ENCODE results near the gene KLRD1. TPM values are rescaled to one million over a fixed set of nuclear protein-coding genes. Genes with fewer than 3 reads are reported as not detected.
"Not testable (repeated sequence)": the region's sequence is repeated elsewhere in the genome, so short reads cannot be mapped to it uniquely, and the experiment has no call there.

KLRD1 gene
- total RNA-seq, 1 donor from 2014 or later, result 3.5 TPM

DNA sequence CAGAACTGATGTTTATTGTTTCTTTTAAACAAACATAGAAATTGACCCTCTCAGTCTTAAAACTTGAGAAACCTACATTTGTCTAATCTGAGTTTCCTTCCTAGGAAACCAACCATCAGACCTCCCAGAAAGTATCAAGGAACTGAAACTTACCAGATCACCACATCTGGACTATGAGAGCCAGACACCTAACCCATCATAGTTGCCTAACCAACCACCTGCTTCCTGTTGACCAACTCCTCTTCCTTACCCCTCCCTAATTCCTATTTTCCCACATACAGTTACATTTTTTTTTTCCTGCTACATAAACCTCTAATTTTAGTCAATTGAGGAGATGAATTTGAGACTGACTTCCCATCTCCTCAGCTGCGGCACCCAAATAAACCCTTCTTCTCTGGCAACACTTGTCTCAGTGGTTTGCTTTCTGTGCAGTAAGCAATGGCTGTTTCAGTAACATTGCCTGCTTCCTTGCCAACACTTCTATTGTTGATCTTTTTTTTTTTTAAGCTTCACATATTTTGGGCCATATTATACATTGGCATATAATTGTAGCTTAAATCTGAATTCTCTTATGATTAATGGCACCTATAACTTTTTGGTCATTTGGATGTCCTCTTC lies 34.3 kb downstream of the KLRD1 start:
- Mint-ChIP-seq H3K27ac (no peak overlapping the region), H3K4me3 (ENCODE audit: low read depth) (no peak overlapping the region)
- intact Hi-C loops (cut with micrococcal nuclease), result no loop called here

DNA sequence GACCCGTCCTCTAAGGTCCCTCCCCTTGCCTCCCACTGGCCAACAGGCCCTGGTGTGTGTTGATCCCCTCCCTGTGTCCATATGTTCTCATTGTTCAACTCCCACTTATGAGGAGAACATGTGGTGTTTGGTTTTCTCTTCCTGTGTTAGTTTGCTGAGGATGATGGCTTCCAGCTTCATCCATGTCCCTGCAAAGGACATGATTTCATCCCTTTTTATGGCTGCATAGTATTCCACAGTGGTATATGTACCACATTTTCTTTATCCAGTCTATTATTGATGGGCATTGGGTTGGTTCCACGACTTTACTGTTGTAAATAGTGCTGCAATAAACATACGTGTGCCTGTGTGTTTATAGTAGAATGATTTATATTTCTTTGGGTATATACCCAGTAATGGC lies 43.8 kb downstream of the KLRD1 start:
- peaks cover 20% of the 10 kb centered on the region for H3K27me3 Mint-ChIP-seq (ENCODE audit: low read depth)
- intact Hi-C loops (cut with micrococcal nuclease); H3K9me3 Mint-ChIP-seq; H3K4me1 Mint-ChIP-seq (ENCODE audit: low read depth); H3K36me3 Mint-ChIP-seq (ENCODE audit: low read depth); DNase-seq (ENCODE audit: low spot score); H3K4me3 Mint-ChIP-seq (ENCODE audit: low read depth); H3K27ac Mint-ChIP-seq: not testable (repeated sequence)

More for the DNA sequence above, 34.3 kb downstream of the KLRD1 start:
- Mint-ChIP-seq H3K9me3 (peaks cover 11% of the 10 kb centered on the region), H3K27me3 (ENCODE audit: low read depth) (peaks cover 10% of the 10 kb centered on the region), H3K4me1 (ENCODE audit: low read depth) (peaks cover 6% of the 10 kb centered on the region), H3K36me3 (ENCODE audit: low read depth) (no peaks in the 10 kb centered on the region)
- no peak for DNase-seq (ENCODE audit: low spot score)

DNA sequence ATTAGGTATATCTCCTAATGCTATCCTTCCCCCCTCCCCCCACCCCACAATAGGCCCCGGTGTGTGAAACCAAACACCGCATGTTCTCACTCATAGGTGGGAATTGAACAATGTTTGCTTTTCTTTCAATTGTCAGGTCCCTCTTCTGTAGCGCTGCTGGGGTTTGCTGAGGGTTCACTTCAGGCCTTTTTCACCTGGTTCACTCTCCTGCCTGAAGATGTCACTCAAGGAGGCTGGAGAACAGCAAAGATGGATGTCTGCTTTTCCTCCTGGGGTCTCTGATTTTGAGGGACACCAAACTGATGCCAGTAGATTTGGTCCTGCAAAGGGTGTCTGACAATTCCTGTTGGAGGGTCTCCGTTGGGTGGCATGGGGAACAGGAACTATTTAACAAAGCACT lies 46.4 kb downstream of the KLRD1 start:
- no peak overlapping the region for H3K27ac Mint-ChIP-seq
- peaks cover 23% of the 10 kb centered on the region for H3K27me3 Mint-ChIP-seq (ENCODE audit: low read depth)
- peaks cover 9% of the 10 kb centered on the region for H3K9me3 Mint-ChIP-seq
- H3K36me3 Mint-ChIP-seq (ENCODE audit: low read depth), result no peaks in the 10 kb centered on the region
- intact Hi-C loops (cut with micrococcal nuclease), result no loop called here
- no peak overlapping the region for H3K4me3 Mint-ChIP-seq (ENCODE audit: low read depth)
- H3K4me1 Mint-ChIP-seq (ENCODE audit: low read depth), result no peaks in the 10 kb centered on the region
- DNase-seq (ENCODE audit: low spot score), result no peak

DNA sequence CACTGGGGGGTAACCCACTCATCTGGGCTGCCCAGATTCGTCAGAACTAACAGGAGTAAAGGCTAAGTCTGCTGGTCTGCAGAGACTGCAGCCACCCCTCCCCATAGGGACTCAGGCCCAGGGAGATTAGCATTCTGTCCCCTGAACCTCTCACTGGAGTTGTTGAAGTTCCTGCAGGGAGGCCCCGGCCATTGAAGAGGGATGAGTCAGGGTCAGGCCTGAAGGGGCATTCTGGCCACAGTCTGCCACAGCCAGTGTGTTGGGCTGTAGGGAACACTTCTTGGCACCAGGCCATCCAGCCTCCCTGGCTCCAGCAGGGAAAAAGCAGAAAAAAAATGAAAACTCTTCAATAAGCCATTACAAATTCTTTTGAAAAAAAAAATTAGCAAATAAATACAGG lies 46.8 kb downstream of the KLRD1 start:
- H3K27me3 Mint-ChIP-seq (ENCODE audit: low read depth), result peaks cover 23% of the 10 kb centered on the region
- no peak overlapping the region for H3K27ac Mint-ChIP-seq
- no peak for DNase-seq (ENCODE audit: low spot score)
- peaks cover 9% of the 10 kb centered on the region for H3K9me3 Mint-ChIP-seq
- H3K4me3 Mint-ChIP-seq (ENCODE audit: low read depth), result no peak overlapping the region
- H3K36me3 Mint-ChIP-seq (ENCODE audit: low read depth), result no peaks in the 10 kb centered on the region
- intact Hi-C loops (cut with micrococcal nuclease), result no loop called here
- no peaks in the 10 kb centered on the region for H3K4me1 Mint-ChIP-seq (ENCODE audit: low read depth)

DNA sequence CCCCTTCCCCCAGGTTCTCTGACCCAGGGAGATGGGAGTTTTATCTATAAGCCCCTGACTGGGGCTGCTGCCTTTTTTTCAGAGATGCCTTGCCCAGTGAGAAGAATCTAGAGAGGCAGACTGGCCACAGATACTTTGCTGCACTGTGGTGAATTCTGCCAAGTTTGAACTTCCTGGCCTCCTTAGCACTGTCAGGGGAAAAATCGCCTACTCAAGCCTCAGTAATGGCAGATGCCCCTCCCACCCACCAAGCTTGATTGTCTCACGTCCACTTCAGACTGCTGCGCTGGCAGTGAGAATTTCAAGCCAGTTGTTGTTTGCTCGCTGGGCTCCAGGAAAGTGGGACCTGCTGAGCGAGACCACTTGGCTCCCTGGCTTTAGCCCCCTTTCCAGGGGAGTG lies 50.5 kb downstream of the KLRD1 start:
- H3K4me3 Mint-ChIP-seq (ENCODE audit: low read depth), result no peak overlapping the region
- H3K36me3 Mint-ChIP-seq (ENCODE audit: low read depth), result no peaks in the 10 kb centered on the region
- H3K27ac Mint-ChIP-seq, result no peak overlapping the region
- peaks cover 30% of the 10 kb centered on the region for H3K27me3 Mint-ChIP-seq (ENCODE audit: low read depth)
- peaks cover 8% of the 10 kb centered on the region for H3K4me1 Mint-ChIP-seq (ENCODE audit: low read depth)
- intact Hi-C loops (cut with micrococcal nuclease), result no loop called here
- no peaks in the 10 kb centered on the region for H3K9me3 Mint-ChIP-seq
- DNase-seq (ENCODE audit: low spot score), result no peak

DNA sequence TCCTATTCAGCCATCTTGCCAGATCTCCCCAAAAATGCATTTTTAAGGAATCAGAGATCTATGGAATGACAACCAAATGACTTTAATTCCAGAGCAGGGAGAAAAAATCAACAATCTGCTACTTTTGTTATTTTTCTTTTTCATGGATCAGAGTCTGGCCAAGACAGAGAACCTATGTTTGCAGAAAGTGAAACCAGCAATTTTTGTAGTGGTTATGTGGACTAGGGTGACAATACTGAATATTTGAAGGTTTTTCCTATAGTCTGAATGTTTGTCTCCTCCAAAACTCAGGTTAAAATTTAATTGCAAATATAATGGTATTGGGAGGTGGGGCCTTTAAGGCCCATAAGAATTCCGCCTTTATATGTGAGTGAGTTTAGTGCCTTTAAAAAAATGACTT lies 51.3 kb downstream of the KLRD1 start:
- H3K36me3 Mint-ChIP-seq (ENCODE audit: low read depth), result no peaks in the 10 kb centered on the region
- H3K4me1 Mint-ChIP-seq (ENCODE audit: low read depth), result peaks cover 8% of the 10 kb centered on the region
- no peak for DNase-seq (ENCODE audit: low spot score)
- intact Hi-C loops (cut with micrococcal nuclease), result no loop called here
- no peak overlapping the region for H3K4me3 Mint-ChIP-seq (ENCODE audit: low read depth)
- no peaks in the 10 kb centered on the region for H3K9me3 Mint-ChIP-seq
- H3K27me3 Mint-ChIP-seq (ENCODE audit: low read depth), result peaks cover 30% of the 10 kb centered on the region
- no peak overlapping the region for H3K27ac Mint-ChIP-seq

DNA sequence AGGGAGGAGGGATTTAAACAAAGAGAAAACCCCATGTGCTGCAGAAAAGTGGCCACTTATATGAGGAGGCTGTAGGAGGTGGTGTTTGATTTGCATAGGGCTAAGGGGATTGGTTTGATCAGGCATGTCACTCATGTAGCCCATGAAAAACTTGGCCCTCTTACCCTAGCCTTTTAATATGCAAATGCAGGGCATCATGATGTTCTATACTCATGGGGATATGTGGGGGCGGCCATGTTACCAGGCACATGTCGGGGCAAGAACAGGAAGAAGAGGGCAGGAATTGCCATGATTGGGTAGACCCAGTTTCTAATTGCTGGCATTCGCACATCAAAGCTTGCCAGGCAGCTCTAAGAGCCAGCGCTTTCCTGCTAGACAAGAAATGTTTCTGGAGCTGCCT lies 53.4 kb downstream of the KLRD1 start:
- Mint-ChIP-seq H3K27ac (no peak overlapping the region), H3K9me3 (no peaks in the 10 kb centered on the region), H3K4me3 (ENCODE audit: low read depth) (no peak overlapping the region), H3K27me3 (ENCODE audit: low read depth) (peaks cover 28% of the 10 kb centered on the region), H3K36me3 (ENCODE audit: low read depth) (no peaks in the 10 kb centered on the region), H3K4me1 (ENCODE audit: low read depth) (peaks cover 8% of the 10 kb centered on the region)
- intact Hi-C loops (cut with micrococcal nuclease), result loop anchor here (5.0 to 10.0 kb wide), 2 partner anchors 124 to 146 kb away; partner anchors contain the start of gene GABARAPL1
- DNase-seq (ENCODE audit: low spot score), result no peak

DNA sequence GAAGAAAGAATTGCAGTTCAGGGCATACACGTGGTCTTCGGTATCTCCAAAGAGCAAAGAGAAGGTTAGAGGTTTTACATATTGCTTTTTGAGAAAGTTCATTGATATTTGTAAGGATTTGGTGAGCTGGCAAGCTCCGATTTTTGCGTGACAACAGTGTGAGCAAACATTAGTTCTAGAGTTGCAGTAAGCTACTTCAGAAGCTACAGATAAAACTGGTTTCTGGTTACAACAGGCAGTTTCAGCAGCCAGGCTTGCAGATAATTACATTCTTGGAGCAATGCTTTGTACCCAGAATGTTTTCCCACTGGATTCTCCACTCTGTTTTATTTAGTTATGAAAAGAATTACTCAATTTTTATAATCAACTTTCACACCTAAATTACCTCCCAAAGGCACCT lies 54.0 kb downstream of the KLRD1 start:
- intact Hi-C loops (cut with micrococcal nuclease), result loop anchor here (5.0 to 10.0 kb wide), 2 partner anchors 124 to 147 kb away; partner anchors contain the start of gene GABARAPL1
- Mint-ChIP-seq H3K36me3 (ENCODE audit: low read depth) (no peaks in the 10 kb centered on the region), H3K4me3 (ENCODE audit: low read depth) (no peak overlapping the region)

DNA sequence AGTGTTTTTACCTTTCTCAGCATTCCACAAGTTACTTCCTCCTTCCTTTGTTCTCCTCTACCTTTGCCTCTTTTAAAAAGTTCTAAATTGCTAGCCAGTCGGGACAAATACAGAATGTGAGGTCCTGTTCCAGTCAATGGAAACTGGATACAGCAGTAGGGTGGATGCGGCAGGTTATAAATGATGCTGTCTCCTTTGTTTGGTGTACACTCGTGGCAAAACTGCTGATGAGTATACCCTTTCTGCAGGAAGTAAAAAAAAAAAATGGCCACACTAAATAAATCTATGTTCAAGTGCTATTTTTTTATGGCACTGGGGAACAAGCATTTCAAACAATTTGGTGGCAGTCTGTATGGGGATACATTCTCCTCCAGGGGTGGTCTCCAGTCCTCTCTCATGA lies 54.7 kb downstream of the KLRD1 start:
- Mint-ChIP-seq H3K9me3 (no peaks in the 10 kb centered on the region), H3K27ac (no peak overlapping the region), H3K27me3 (ENCODE audit: low read depth) (peaks cover 26% of the 10 kb centered on the region), H3K4me3 (ENCODE audit: low read depth) (no peak overlapping the region), H3K4me1 (ENCODE audit: low read depth) (peaks cover 8% of the 10 kb centered on the region), H3K36me3 (ENCODE audit: low read depth) (no peaks in the 10 kb centered on the region)
- intact Hi-C loops (cut with micrococcal nuclease), result loop anchor here (5.0 to 10.0 kb wide), 2 partner anchors 125 to 148 kb away; partner anchors contain the start of gene GABARAPL1
- no peak for DNase-seq (ENCODE audit: low spot score)

More for the DNA sequence above, 54.0 kb downstream of the KLRD1 start:
- no peaks in the 10 kb centered on the region for H3K9me3 Mint-ChIP-seq
- peaks cover 8% of the 10 kb centered on the region for H3K4me1 Mint-ChIP-seq (ENCODE audit: low read depth)
- DNase-seq (ENCODE audit: low spot score), result no peak
- H3K27me3 Mint-ChIP-seq (ENCODE audit: low read depth), result peaks cover 26% of the 10 kb centered on the region
- no peak overlapping the region for H3K27ac Mint-ChIP-seq

DNA sequence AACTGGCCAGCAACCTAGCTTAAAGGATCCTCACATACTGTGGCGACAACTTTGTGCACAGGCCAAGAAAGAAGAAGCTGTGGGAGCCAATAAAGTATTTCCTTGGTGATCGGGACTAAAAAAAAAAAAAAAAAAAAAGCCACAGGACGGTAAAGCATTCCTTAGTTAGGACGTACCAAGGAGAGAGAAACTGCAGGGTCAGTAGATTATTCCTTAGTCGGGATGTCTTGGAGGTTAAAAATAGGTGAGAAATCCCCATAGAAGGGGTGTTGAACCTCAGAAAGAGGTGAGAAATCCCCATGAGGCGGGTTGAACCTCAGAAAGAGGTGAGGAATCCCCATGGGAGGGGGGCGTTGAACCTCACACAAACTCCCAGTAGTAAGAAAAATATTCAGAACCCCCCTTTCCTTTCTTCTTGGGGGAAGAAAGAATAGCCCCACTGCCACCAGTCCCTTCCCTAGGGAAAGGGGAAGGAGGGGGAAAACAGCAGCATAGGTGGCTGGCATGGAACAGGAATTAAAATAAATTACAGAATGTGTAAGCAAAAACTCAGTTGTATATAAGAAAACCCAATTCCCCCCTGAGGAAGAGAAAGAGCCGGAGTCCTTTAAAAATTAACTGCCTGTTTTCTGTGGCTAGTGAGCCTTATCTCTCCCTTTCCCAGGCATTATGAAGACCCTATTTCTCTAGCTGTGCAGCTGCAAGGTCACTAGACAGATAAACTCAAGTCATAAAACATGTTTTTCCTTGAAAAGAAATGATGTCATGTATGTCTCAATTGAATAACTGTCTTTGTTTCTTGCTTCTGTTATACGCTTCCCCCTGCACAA lies 55.4 kb downstream of the KLRD1 start:
- intact Hi-C loops (cut with micrococcal nuclease), result loop anchor here (5.0 to 10.0 kb wide), 2 partner anchors 126 to 148 kb away; partner anchors contain the start of gene GABARAPL1
- Mint-ChIP-seq H3K27ac (no peak overlapping the region), H3K36me3 (ENCODE audit: low read depth) (peaks cover 2% of the 10 kb centered on the region), H3K9me3 (peaks cover 2% of the 10 kb centered on the region), H3K27me3 (ENCODE audit: low read depth) (peaks cover 24% of the 10 kb centered on the region), H3K4me3 (ENCODE audit: low read depth) (no peak overlapping the region), H3K4me1 (ENCODE audit: low read depth) (peaks cover 8% of the 10 kb centered on the region)
- DNase-seq (ENCODE audit: low spot score), result no peak

DNA sequence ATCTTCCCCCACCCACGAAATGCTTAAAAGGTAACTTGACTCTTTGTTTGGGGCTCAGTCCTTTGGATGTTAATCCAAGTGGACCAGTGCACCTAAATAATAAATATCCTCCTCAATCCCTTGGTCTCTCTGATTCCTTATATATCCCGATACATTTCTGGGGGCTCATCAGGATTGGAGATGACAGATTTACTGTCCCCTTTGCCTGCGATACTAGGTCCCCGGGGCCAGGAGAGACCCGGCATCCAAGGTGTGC lies 55.9 kb downstream of the KLRD1 start:
- no peak overlapping the region for H3K4me3 Mint-ChIP-seq (ENCODE audit: low read depth)
- H3K4me1 Mint-ChIP-seq (ENCODE audit: low read depth), result peaks cover 8% of the 10 kb centered on the region
- peaks cover 29% of the 10 kb centered on the region for H3K27me3 Mint-ChIP-seq (ENCODE audit: low read depth)
- DNase-seq (ENCODE audit: low spot score), result no peak
- H3K9me3 Mint-ChIP-seq, result peaks cover 5% of the 10 kb centered on the region
- no peak overlapping the region for H3K27ac Mint-ChIP-seq
- intact Hi-C loops (cut with micrococcal nuclease), result loop anchor here (5.0 to 10.0 kb wide), 2 partner anchors 126 to 149 kb away; partner anchors contain the start of gene GABARAPL1
- peaks cover 4% of the 10 kb centered on the region for H3K36me3 Mint-ChIP-seq (ENCODE audit: low read depth)

DNA sequence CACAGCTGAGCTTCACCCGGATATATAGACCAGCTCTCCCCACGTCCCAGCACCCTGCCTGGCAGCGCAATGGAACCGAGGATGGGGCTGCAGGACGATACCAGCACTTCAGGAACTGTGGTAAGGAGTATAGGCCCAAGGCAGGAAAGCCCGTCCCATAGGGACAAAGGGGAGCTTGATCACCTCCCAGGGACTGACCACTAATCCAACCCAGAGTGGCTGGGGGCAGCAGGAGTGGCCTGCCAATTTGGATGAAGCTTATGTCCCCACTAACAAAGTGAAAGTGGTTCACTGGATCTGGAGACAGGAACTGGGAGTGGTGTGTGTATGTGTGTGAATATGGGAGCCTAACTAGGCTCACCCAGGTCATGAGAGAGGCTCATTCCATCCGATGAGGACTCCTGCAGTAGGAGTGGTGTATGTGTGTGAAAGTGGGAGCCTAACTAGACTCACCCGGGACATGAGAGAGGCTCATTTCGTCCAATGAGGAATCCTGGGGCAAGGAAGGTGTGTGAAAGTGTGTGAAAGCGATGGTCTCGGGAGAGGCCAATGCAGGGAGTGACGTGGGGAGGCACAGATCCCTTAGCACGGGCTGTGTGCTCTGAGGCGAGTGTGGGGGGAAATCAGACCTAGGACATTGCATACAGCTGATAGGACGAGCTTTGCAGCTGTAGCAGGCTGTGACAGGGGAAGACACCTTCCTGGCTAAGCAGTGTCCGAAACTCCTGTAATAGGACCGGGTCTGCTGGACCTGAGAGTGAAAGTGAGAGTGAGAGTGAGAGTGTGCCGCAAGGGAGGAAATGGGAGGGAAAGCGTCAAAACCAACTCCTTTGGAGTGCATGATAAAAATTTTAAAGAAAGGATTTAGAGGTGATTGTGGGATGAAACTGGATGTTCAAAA lies 56.5 kb downstream of the KLRD1 start:
- no peak overlapping the region for H3K27ac Mint-ChIP-seq
- peaks cover 9% of the 10 kb centered on the region for H3K4me1 Mint-ChIP-seq (ENCODE audit: low read depth)
- H3K36me3 Mint-ChIP-seq (ENCODE audit: low read depth), result peaks cover 4% of the 10 kb centered on the region
- H3K4me3 Mint-ChIP-seq (ENCODE audit: low read depth), result no peak overlapping the region
- DNase-seq (ENCODE audit: low spot score), result peak; percentile 16
- H3K9me3 Mint-ChIP-seq, result peaks cover 5% of the 10 kb centered on the region
- H3K27me3 Mint-ChIP-seq (ENCODE audit: low read depth), result peaks cover 27% of the 10 kb centered on the region
- intact Hi-C loops (cut with micrococcal nuclease), result loop anchor here (2.0 to 10.0 kb wide), 5 partner anchors 43 to 177 kb away; partner anchors contain the start of gene GABARAPL1
